Rectal smooth muscle tissue (tissue), 1 donor: ENCODE data around the gene GNAO1.
A peak's percentile ranks its signal among the peaks of the same experiment; 100 is the strongest.
"Not testable (repeated sequence)": the region's sequence is repeated elsewhere in the genome, so short reads cannot be mapped to it uniquely, and the experiment has no call there.

Experiments
- H3K27ac ChIP-seq: one replicate; pipeline ENCODE4 v1.7.0; 2013; ENCODE audit warnings: low read depth, low read length, inconsistent platforms
- H3K27me3 ChIP-seq: one replicate; pipeline ENCODE4 v1.7.0; 2013; ENCODE audit warnings: low read length; ENCODE audit not compliant: control insufficient read depth, insufficient read depth
- H3K36me3 ChIP-seq: one replicate; pipeline ENCODE4 v1.7.0; 2013; ENCODE audit warnings: low read length; ENCODE audit not compliant: control insufficient read depth, insufficient read depth
- H3K4me1 ChIP-seq: one replicate; pipeline ENCODE4 v1.7.0; 2013; ENCODE audit warnings: low read length; ENCODE audit not compliant: control insufficient read depth, insufficient read depth
- H3K4me3 ChIP-seq: one replicate; pipeline ENCODE4 v1.7.0; 2013; ENCODE audit warnings: low read length
- H3K9ac ChIP-seq: one replicate; pipeline ENCODE4 v1.7.0; 2013; ENCODE audit warnings: low read length

The GNAO1 gene

GRCh38 chr16:56368545-56368944, 177.3 kb downstream of the GNAO1 start:
- Histone ChIP-seq H3K4me1 (peaks cover 10% of the 10 kb centered on the region), H3K9ac (no peak overlapping the region), H3K36me3 (peaks cover 21% of the 10 kb centered on the region), H3K27me3 (no peaks in the 10 kb centered on the region), H3K27ac (no peak overlapping the region), H3K4me3 (no peak overlapping the region)

DNA sequence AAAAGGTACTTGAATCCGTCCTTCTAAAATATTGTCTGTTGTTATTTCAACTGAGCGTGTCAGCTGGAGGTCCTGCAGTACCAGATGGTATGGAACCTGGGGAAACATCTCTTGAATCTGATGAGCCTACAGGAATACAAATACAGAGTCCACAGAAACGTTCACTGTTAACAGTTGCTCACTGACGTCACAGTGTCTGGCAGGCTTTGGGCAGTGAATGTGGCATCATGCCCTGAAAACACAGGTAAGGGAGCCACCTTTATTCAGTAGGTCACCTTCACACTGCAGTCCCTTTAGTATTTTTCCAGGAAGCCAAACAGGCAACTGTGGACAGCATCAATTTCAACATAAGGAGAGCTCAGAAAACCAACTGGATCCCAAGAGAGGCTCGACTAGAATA, 177.9 kb downstream of the GNAO1 start:
- Histone ChIP-seq H3K36me3 (peaks cover 16% of the 10 kb centered on the region), H3K4me1 (peaks cover 10% of the 10 kb centered on the region), H3K9ac (no peak overlapping the region), H3K27ac (no peak overlapping the region), H3K27me3 (no peaks in the 10 kb centered on the region), H3K4me3 (no peak overlapping the region)

DNA sequence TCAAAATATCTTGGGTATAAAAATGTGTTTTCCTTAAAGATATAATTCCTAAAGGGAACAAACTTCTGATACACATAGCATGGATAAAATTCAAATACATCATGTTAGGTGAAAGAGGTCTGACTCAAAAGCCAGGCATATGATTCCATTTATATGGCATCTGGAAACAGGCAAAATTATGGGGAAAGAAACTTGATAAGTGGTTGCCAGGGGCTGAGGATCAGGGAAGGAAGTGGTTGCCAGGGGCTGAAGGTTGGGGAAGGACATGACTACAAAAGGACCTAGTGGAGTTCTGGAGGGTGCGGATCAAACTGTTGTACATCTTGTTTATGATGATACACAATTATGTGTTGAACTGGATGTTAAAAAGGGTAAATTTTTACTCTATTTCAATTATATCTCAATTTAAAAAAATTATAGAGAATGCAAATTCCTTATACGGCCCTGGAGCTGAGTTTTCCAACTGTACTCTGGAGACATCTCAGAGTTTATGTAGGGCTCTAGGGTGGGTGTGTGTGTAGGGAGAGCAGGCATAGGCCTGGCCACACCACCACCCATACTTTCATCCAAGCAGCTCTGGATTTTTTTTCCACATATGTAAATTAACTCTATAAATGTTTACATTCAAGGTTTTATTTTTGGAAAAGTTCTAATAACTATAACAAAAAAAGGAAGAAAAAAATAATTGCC, 179.0 kb downstream of the GNAO1 start:
- Histone ChIP-seq H3K4me1 (peaks cover 10% of the 10 kb centered on the region), H3K27ac (peak overlapping the region; percentile 69), H3K27me3 (no peaks in the 10 kb centered on the region), H3K9ac (no peak overlapping the region), H3K4me3 (no peak overlapping the region), H3K36me3 (peaks cover 16% of the 10 kb centered on the region)

GRCh38 chr16:56370875-56371659, 179.8 kb downstream of the GNAO1 start:
- H3K27me3 ChIP-seq: no peaks in the 10 kb centered on the region
- peaks cover 10% of the 10 kb centered on the region for H3K4me1 ChIP-seq
- H3K4me3 ChIP-seq: no peak overlapping the region
- no peak overlapping the region for H3K9ac ChIP-seq
- H3K27ac ChIP-seq: peak overlapping the region; percentile 69
- H3K36me3 ChIP-seq: peaks cover 16% of the 10 kb centered on the region

GRCh38 chr16:56371660-56371937, 180.3 kb downstream of the GNAO1 start:
- Histone ChIP-seq H3K9ac (no peak overlapping the region), H3K27ac (peak overlapping the region; percentile 44), H3K4me3 (no peak overlapping the region), H3K4me1 (peaks cover 10% of the 10 kb centered on the region), H3K27me3 (no peaks in the 10 kb centered on the region), H3K36me3 (peaks cover 13% of the 10 kb centered on the region)

GRCh38 chr16:56372013-56372634, 180.8 kb downstream of the GNAO1 start:
- Histone ChIP-seq H3K27ac (no peak overlapping the region), H3K9ac (no peak overlapping the region), H3K27me3 (no peaks in the 10 kb centered on the region), H3K4me3 (no peak overlapping the region), H3K36me3 (peaks cover 8% of the 10 kb centered on the region), H3K4me1 (peaks cover 10% of the 10 kb centered on the region)

- Histone ChIP-seq H3K4me3 (no peak overlapping the region), H3K27ac (no peak overlapping the region), H3K27me3 (no peaks in the 10 kb centered on the region), H3K36me3 (peaks cover 5% of the 10 kb centered on the region), H3K9ac (no peak overlapping the region), H3K4me1 (peaks cover 10% of the 10 kb centered on the region)
Measured at GRCh38 chr16:56373003-56373402, 181.7 kb downstream of the GNAO1 start.

DNA sequence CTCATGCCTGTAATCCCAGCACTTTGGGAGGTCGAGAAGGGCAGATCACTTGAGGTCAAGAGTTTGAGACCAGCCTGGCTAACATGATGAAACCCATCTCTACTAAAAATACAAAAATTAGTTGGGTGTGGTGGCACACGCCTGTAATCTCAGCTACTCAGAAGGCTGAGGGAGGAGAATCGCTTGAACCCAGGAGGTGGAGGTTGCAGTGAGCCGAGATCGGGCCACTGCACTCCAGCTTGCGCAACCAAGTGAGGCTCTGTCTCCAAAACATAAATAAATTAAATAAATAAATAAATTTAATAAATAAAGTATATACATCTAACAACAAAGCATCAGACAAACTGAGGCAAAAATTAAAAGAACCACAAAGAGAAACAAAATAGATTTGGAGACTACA, 184.5 kb downstream of the GNAO1 start:
- H3K27me3 ChIP-seq, H3K27ac ChIP-seq, H3K36me3 ChIP-seq: not testable (repeated sequence)

GRCh38 chr16:56379044-56379443, 187.8 kb downstream of the GNAO1 start:
- not testable (repeated sequence) for H3K27me3 ChIP-seq, H3K9ac ChIP-seq, H3K4me3 ChIP-seq, H3K27ac ChIP-seq, H3K4me1 ChIP-seq
- peaks cover 23% of the 10 kb centered on the region for H3K36me3 ChIP-seq

More for the DNA sequence above, 184.5 kb downstream of the GNAO1 start:
- H3K4me1 ChIP-seq, H3K9ac ChIP-seq, H3K4me3 ChIP-seq: not testable (repeated sequence)

DNA sequence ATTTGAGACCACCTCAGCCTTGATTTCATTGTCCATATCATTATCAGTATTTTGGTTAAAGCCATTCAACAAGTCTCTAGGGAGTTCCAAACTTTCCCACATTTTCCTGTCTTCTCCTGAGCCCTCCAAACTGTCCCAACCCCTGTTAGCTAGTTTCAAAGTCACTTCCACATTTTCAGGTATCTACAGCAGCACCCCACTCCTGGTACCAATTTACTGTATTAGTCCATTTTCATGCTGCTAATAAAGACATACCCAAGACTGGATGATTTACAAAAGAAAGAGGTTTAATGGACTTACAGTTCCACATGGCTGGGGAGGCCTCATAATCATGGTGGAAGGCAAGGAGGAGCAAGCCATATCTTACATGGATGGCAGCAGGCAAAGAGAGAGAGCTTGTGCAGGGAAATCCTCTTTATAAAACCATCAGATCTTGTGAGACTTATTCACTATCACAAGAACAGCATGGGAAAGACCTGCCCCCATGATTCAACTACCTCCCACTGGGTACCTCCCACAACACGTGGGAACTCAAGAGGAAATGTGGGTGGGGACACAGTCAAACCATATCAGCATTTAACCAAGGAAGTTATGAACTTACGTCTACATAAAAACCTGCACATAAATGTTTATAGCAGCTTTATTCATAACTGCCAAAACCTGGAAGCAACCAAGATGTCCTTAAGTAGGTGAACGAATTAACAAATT, 189.6 kb downstream of the GNAO1 start:
- not testable (repeated sequence) for H3K9ac ChIP-seq, H3K4me1 ChIP-seq, H3K4me3 ChIP-seq, H3K27ac ChIP-seq, H3K27me3 ChIP-seq
- peaks cover 34% of the 10 kb centered on the region for H3K36me3 ChIP-seq

GRCh38 chr16:56382459-56382858, 191.2 kb downstream of the GNAO1 start:
- Histone ChIP-seq H3K4me1 (peaks cover 1% of the 10 kb centered on the region), H3K36me3 (peaks cover 35% of the 10 kb centered on the region), H3K27ac (no peak overlapping the region), H3K27me3 (no peaks in the 10 kb centered on the region), H3K9ac (no peak overlapping the region), H3K4me3 (no peak overlapping the region)

DNA sequence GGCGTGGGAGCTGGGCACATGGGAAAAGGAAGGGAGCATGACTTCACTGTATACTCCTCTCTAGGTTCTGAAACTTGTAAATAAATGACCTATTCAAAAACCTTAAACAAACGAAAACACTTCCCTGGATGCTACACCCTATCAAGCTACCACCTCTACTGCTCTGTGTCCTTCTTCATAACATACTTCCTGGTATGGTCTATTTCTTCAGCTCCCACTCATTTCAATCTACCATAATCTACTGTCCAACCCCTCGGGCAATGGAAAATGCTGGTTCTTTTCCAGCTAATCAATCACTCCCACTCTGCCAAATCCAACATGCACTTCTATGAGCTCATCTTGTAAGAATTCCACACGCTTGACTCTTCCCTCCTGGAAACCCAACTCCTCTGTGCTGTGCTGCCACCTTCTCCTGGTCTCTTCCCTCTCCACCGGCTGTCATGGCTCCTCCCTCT, 191.6 kb downstream of the GNAO1 start:
- H3K4me3 ChIP-seq: no peak overlapping the region
- peaks cover 5% of the 10 kb centered on the region for H3K4me1 ChIP-seq
- H3K27ac ChIP-seq: no peak overlapping the region
- no peaks in the 10 kb centered on the region for H3K27me3 ChIP-seq
- no peak overlapping the region for H3K9ac ChIP-seq
- H3K36me3 ChIP-seq: peaks cover 35% of the 10 kb centered on the region
